ENCODE measurements around the gene HDAC5.
"Not testable (repeated sequence)": the region's sequence is repeated elsewhere in the genome, so short reads cannot be mapped to it uniquely, and the experiment has no call there.

The HDAC5 gene

DNA sequence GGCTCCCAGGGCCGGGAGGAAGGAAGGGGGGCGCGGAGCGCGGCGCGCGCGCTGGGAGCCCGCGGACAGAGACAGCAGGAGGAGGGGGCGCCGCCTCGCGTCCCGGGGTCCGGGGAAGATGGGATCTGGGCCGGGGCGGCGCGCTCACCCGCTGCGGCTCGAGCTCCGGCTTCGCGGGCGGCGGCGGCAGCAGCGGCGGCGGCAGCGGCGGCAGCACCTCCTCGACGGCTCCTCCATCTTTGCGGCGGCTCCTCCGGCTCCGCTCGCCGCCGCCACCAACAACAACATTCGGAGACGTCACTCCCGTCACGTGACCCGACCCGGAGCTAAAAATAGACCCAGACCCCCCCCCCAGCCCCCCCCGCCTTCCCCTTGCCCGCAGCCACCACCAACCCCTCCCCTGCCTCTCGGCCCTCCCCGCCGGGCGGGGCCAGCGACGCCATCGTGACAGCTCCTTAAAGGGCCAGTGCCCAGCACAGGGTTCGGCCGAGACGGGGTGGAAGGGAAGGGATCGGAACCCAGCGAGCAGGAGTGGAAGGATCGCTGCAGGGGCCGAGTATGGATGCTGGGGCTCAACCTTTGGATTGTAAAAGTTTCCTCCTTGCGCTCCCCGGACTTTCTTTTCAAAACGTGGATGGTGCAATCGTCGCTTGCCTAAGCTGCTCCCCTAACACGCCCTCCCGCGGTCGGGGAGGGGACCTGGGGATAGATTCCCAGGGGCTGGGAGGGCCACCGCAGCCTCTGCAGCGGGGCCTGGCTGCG is at the start of gene HDAC5:
TSS of gene HDAC5 (minus strand) at position 286 of the 762 bp plus-strand sequence. CDS start 6,126 bp downstream, outside the sequence.
- DNase-seq = peak; percentile 95

DNA sequence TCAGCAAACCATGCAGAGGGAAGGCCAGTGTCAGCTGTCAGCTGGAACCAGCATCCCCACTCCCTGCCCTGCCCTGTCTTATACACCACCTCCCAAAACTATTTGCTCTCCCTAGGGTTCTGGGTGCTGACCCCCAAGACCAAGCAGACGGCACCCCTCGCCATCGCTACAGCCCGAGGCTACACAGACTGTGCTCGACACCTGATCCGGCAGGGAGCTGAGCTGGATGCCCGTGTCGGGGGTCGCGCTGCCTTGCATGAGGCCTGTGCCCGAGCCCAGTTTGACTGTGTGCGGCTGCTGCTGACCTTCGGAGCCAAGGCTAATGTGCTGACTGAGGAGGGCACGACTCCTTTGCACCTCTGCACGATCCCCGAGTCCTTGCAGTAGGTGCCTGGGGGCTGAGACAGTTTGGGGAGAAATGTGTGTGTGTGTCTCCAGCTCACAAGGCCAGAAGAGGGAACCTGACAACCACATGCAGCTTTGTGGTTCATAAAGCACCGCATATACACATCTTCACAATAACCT is 48.6 kb upstream of the HDAC5 start:
- no peak for DNase-seq

DNA sequence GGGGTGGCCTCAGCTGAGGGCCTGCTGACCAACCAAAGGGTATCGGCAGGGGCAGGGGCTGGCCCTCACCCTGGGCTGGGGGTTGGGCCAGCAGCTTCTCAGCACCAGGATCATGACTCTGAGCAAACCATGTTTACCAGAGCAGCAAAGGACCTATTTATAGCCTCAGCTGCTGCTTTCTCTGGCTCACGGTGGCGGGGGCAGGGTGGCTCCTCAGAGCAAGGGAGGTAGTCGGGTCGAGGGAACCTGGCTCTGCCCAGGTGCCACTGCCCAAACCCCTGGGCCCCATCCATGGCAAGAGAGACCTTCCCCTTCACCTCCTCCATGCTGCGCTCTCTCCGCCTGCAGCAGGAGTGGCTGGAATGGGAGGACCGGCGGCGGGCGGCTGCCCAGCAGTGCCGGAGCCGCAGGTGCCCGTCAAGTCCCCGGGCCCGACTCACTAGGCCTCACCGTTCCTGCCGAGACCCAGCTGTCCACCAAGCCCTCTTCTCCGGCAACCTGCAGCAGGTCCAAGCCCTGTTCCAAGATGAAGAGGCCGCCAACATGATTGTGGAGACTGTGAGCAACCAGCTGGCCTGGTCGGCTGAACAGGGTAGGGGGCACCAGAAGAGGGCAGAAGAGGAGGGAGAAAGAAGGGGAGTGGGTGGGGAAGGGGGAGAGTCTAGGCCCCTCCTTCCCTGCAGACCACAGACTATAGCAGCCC is 47.2 kb upstream of the HDAC5 start, which contains the start of gene ASB16:
TSS of gene ASB16 (plus strand) at position 206 of the 703 bp plus-strand sequence. CDS start at position 292, 86 bp downstream.
- no peak for DNase-seq

GRCh38 chr17:44170135-44170498 is 46.7 kb upstream of the HDAC5 start:
- no peak for DNase-seq

GRCh38 chr17:44167181-44167861 is 43.9 kb upstream of the HDAC5 start:
- DNase-seq = no peak

DNA sequence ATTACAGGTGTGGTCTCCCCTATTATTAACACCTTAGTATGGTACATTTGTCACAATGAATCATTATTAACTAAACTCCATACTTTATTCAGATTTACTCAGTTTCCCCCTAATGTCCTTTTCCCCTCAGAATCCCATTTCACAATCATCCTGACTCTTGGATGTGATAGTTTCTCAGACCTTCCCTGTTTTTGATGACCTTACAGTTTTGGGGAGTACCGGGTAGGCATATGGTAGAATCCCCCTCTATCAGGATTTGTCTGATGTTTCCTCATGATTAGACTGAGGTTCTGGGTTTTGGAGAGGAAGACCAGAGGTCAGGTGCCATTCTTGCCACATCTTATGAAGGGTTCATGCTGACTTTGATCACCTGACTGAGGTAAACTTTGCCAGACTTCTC is 41.0 kb upstream of the HDAC5 start:
- no peak for DNase-seq

- no peak for DNase-seq
Measured at GRCh38 chr17:44159519-44160210, 36.2 kb upstream of the HDAC5 start.

GRCh38 chr17:44155488-44155887 is 32.0 kb upstream of the HDAC5 start:
- no peak for DNase-seq

GRCh38 chr17:44152875-44153274 is 29.4 kb upstream of the HDAC5 start:
- no peak for DNase-seq

DNA sequence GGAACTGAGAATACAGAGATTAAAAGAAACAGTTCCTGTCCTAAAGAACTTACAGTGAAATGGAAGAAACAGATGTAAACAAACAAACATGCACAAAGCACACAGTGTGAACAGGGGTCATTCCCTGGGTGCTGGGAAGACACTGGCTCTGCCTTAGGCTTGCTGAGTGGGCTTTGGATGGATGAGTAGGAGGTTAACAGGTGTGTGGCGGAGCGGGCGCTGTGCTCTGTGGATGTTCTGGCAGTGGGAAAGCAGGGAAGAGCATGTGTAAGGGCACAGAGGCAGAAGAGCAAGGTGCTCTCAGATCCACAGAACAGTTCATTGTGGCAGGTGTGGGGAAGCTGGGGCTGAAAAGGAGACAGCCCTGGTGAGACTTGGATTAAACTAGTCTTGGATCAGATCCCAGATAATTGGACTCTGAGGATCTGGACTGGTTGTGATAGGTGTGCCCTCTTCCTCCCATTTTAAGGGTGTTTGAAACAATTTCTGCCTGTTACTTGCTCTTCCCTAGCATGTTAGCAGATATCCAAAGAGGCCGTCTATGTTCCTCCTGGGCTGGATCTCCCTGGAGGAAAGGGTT is 26.4 kb upstream of the HDAC5 start:
- DNase-seq = no peak

- not testable (repeated sequence) for DNase-seq
Measured at GRCh38 chr17:44149066-44149465, 25.6 kb upstream of the HDAC5 start.

DNA sequence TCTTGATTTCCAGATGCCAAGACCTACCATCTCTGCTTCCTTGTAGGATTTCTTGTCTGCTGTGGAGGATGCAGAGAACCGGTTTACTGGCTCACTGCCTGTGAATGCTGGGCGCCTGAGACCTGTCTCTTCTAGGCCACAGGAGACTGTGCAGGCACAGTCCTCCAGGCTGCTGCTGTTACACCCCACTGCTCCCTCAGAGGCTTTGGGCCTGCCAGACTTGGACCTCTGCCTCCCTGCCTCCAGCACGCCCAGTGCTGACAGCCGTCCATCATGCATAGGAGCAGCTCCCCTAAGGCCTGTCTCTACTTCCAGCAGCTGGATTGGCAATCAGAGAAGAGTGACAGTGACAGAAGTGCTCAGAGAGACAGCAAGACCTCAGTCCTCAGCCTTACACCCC is 24.4 kb upstream of the HDAC5 start:
- no peak for DNase-seq

GRCh38 chr17:44146375-44147346 is 23.2 kb upstream of the HDAC5 start:
- DNase-seq = no peak

- DNase-seq = no peak
Measured at GRCh38 chr17:44144966-44145739, 21.7 kb upstream of the HDAC5 start.

GRCh38 chr17:44143921-44144320 is 20.5 kb upstream of the HDAC5 start:
- DNase-seq = not testable (repeated sequence)

GRCh38 chr17:44137891-44138709 is 14.7 kb upstream of the HDAC5 start:
- peak; percentile 83 for DNase-seq

DNA sequence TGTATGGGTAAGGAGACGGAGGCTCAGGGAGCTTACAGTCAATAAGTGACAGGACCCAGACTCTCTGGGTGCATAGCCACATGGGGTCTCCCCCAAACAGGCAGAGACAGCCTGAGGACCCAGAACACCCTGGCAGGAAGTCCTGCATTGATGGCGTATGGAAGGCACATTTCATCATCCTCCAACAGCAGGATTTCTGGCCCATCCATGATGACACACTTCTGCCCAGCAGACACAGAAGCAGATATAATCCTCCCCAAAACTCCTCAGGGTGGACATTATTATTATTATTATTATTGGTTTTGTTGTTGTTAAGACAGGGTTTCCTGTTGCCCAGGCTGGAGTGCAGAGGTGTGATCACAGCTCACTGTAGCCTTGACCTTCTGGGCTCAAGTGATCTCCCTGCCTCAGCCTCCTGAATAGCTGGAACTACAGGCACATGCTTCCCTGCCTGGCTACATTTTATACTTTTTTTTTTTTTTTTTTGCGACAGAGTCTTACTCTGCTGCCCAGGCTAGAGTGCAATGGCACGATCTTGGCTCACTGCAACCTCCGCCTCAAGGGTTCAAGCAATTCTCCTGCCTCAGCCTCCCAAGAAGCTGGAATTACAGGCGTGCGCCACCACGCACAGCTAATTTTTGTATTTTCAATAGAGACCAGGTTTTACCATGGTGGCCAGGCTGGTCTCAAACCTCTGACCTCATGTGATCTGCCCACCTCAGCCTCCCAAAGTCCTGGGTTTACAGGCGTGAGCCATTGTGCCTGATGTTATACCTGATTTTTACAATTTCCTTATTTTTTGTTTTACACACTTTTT is 11.5 kb upstream of the HDAC5 start:
- no peak for DNase-seq

- no peak for DNase-seq
Measured at GRCh38 chr17:44133918-44134476, 10.6 kb upstream of the HDAC5 start.

Data from activated CD8-positive, alpha-beta memory T cell treated with anti-CD3 and anti-CD28 coated beads, Interleukin-2, amount 50 U/mL, for 48 hours (primary cell).